Mesenchymal stem cell (in vitro differentiated cells and primary cell): Measurements from ENCODE around the gene MAT1A.
"Not testable (repeated sequence)": the region's sequence is repeated elsewhere in the genome, so short reads cannot be mapped to it uniquely, and the experiment has no call there.

Source experiments
- DNase-seq: peaks from one replicate; pipeline ENCODE4 v3.0.0-alpha.2; 2013
- H2AFZ ChIP-seq: one replicate; pipeline ENCODE4 v1.6.1; 2013; ENCODE audit warnings: low read depth, mild to moderate bottlenecking, control low read depth, inconsistent platforms, low read length, moderate library complexity
- H2AK5ac ChIP-seq: 2 replicates; pipeline ENCODE4 v1.6.1; 2013; ENCODE audit warnings: low read length, moderate library complexity, mild to moderate bottlenecking, inconsistent platforms; ENCODE audit not compliant: severe bottlenecking
- H2BK120ac ChIP-seq: one replicate; pipeline ENCODE4 v1.6.1; 2013; ENCODE audit warnings: low read depth, mild to moderate bottlenecking, inconsistent platforms, low read length, moderate library complexity
- H2BK12ac ChIP-seq, 2 experiments: one replicate each; pipeline ENCODE4 v1.6.1; 2013; ENCODE audit warnings: inconsistent platforms in 2 of 2, low read length in 2 of 2, mild to moderate bottlenecking in 2 of 2, moderate library complexity in 2 of 2, control low read depth in 1 of 2
- H2BK15ac ChIP-seq: one replicate; pipeline ENCODE4 v1.6.1; 2013; ENCODE audit warnings: mild to moderate bottlenecking, low read depth, inconsistent platforms; ENCODE audit not compliant: poor library complexity, severe bottlenecking
- H2BK5ac ChIP-seq: 2 replicates; pipeline ENCODE4 v1.6.1; 2013; ENCODE audit warnings: low read depth, mild to moderate bottlenecking, low read length, control low read depth, inconsistent platforms; ENCODE audit not compliant: poor library complexity, severe bottlenecking
- H3K14ac ChIP-seq, 2 experiments: one replicate each; pipeline ENCODE4 v1.6.1; 2013; ENCODE audit warnings: inconsistent platforms in 2 of 2, low read length in 2 of 2, control low read depth in 1 of 2, mild to moderate bottlenecking in 1 of 2, moderate library complexity in 1 of 2
- H3K18ac ChIP-seq, 2 experiments: one replicate each; pipeline ENCODE4 v1.6.1; 2013; ENCODE audit warnings: inconsistent platforms in 2 of 2, low read length in 2 of 2, control low read depth in 1 of 2, low read depth in 1 of 2, mild to moderate bottlenecking in 1 of 2
- H3K23ac ChIP-seq, 2 experiments: one replicate each; pipeline ENCODE4 v1.6.1; 2013; ENCODE audit warnings: inconsistent platforms in 2 of 2, low read length in 2 of 2, mild to moderate bottlenecking in 2 of 2, moderate library complexity in 2 of 2, control low read depth in 1 of 2
- H3K27ac ChIP-seq: 2 replicates; pipeline ENCODE4 v1.5.1; 2013; ENCODE audit warnings: mild to moderate bottlenecking, moderate library complexity, low read length, control low read depth, inconsistent platforms; ENCODE audit not compliant: poor library complexity, severe bottlenecking
- H3K27me3 ChIP-seq, 2 experiments: 2 replicates each; pipeline versions ENCODE4 v1.6.1 to v1.7.0; 2013; ENCODE audit warnings: low read length in 2 of 2, mild to moderate bottlenecking in 2 of 2, moderate library complexity in 2 of 2, control low read depth in 1 of 2, inconsistent platforms in 1 of 2; ENCODE audit not compliant: control insufficient read depth in 1 of 2, insufficient read depth in 1 of 2
- H3K36me3 ChIP-seq, 2 experiments: 2 replicates each; pipeline versions ENCODE4 v1.6.1 to v1.7.0; 2013; ENCODE audit warnings: low read length in 2 of 2, control low read depth in 1 of 2, inconsistent platforms in 1 of 2, low read depth in 1 of 2, mild to moderate bottlenecking in 1 of 2; ENCODE audit not compliant: insufficient read depth in 2 of 2, control insufficient read depth in 1 of 2
- H3K4ac ChIP-seq, 2 experiments: one replicate each; pipeline ENCODE4 v1.6.1; 2013; ENCODE audit warnings: inconsistent platforms in 2 of 2, low read length in 2 of 2, mild to moderate bottlenecking in 2 of 2, moderate library complexity in 2 of 2, control low read depth in 1 of 2, low read depth in 1 of 2
- H3K4me1 ChIP-seq: 2 replicates; pipeline ENCODE4 v1.6.1; 2013; ENCODE audit warnings: low read depth, low read length, control low read depth; ENCODE audit not compliant: control insufficient read depth, insufficient read depth
- H3K4me2 ChIP-seq: 2 replicates; pipeline ENCODE4 v1.6.1; 2013; ENCODE audit warnings: low read length, mild to moderate bottlenecking, inconsistent platforms; ENCODE audit not compliant: poor library complexity, severe bottlenecking
- H3K4me3 ChIP-seq, 2 experiments: 2 replicates each; pipeline versions ENCODE4 v1.5.1 to v1.7.0; 2013; ENCODE audit warnings: low read length in 2 of 2, mild to moderate bottlenecking in 2 of 2, control low read depth in 1 of 2, low read depth in 1 of 2; ENCODE audit not compliant: insufficient read depth in 1 of 2
- H3K79me1 ChIP-seq: replicated peaks from 2 replicates; pipeline ENCODE4 v1.6.1; 2013; ENCODE audit warnings: mild to moderate bottlenecking, control low read depth, low read length, inconsistent platforms; ENCODE audit not compliant: poor library complexity, severe bottlenecking
- H3K9ac ChIP-seq: 2 replicates; pipeline ENCODE4 v1.7.0; 2013; ENCODE audit warnings: mild to moderate bottlenecking, low read length, moderate library complexity
- H3K9me3 ChIP-seq: 2 replicates; pipeline ENCODE4 v1.7.0; 2013; ENCODE audit warnings: mild to moderate bottlenecking, low read length; ENCODE audit not compliant: control insufficient read depth
- H4K8ac ChIP-seq: one replicate; pipeline ENCODE4 v1.6.1; 2013; ENCODE audit warnings: inconsistent platforms, mild to moderate bottlenecking, low read length, moderate library complexity
- H4K91ac ChIP-seq: one replicate; pipeline ENCODE4 v1.6.1; 2013; ENCODE audit warnings: mild to moderate bottlenecking, low read length, inconsistent platforms
- WGBS: methylation state at CpG from one replicate; pipeline ENCODE4 v1.1.7; 2013; ENCODE audit warnings: mixed read lengths; 5-methylcytosine and 5-hydroxymethylcytosine counted together

Gene MAT1A

DNA sequence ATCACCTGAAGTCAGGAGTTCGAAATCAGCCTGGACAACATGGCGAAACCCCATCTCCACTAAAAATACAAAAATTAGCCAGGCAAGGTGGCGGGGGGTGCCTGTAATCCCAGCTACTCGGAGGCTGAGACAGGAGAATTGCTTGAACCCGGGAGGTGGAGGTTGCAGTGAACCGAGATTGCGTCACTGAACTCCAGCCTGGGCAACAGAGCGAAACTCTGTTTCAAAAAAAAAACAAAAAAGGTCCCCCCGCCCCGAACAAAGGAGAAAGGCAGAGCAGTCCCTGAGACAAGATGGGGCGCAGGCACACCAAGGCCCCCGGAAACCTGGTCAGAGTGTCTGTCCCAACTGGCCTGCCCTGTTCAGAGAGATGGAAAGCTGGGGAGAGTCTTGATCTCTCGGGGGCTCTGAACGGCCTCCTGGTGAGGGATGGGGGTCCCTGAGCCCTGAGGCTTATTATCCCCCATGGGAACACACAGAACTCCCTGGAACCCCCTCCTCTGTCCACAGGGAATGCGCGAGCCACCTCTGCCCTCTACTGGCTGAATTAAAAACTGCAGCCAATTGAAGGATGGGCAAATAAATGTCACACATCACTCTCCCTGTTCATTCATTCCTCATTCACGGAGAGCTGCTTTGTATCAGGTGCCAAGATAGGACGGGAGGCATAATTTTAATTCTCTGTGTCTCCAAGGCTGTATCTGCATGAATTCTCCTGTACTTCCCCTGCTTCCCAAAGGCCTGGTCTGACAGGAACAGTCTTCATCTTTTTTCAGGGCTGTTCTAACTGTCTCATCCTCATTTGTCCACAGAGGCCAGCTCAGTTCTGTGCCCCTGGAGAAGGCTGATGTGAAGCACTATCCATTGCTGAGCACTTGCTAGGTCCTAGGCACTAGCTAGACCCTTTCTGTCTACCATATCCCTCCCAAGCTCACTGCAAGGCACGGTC lies 28.9 kb downstream of the MAT1A start:
- WGBS: 56% methylated on average over 19 of the region's 19 CpGs
- no peak overlapping the region for H3K4me2 ChIP-seq
- no peak overlapping the region for H2BK12ac ChIP-seq
- H2BK15ac ChIP-seq: no peak overlapping the region
- H3K9ac ChIP-seq: no peak overlapping the region
- no peak overlapping the region for H2AFZ ChIP-seq
- no peak overlapping the region for H3K23ac ChIP-seq
- H2AK5ac ChIP-seq: no peak overlapping the region
- H2BK120ac ChIP-seq: no peak overlapping the region
- H3K18ac ChIP-seq: no peak overlapping the region
- no peak overlapping the region for H4K91ac ChIP-seq
- no peaks in the 10 kb centered on the region for H3K79me1 ChIP-seq
- H3K27me3 ChIP-seq: peaks cover 21 to 31% of the 10 kb centered on the region in 2 experiments
- DNase-seq: peak; percentile 30
- no peak overlapping the region for H3K27ac ChIP-seq
- no peak overlapping the region for H4K8ac ChIP-seq
- H3K4me1 ChIP-seq: peaks cover 1% of the 10 kb centered on the region
- H3K14ac ChIP-seq: no peak overlapping the region
- peaks cover 4% of the 10 kb centered on the region for H3K9me3 ChIP-seq
- no peak overlapping the region for H2BK5ac ChIP-seq
- H3K4me3 ChIP-seq: no peak overlapping the region
- H3K4ac ChIP-seq: no peak overlapping the region
- H3K36me3 ChIP-seq: no peaks in the 10 kb centered on the region

DNA sequence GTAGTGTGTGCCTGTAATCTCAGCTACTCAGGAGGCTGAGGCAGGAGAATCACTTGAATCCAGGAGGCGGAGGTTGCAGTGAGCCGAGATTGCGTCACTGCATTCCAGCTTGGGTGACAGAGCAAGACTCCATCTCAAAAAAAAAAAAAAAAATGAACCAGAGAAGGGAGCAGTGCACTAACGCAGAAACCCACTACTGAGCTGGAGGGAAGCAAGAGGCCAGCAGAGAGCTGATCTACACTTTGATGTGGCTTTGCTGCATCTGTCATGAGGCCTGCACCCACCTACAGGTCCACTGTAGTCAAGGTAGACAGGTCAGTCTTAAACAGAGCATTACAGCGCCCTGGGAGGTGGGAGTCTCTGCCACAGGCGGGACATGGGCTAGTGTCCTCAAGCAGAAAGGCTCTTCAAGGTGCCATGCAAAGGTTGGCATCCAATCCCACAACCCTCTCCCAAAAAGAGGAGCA lies 30.0 kb downstream of the MAT1A start:
- Histone ChIP-seq H4K8ac (no peak overlapping the region), H2BK5ac (no peak overlapping the region), H3K23ac (no peak overlapping the region), H3K79me1 (no peaks in the 10 kb centered on the region), H2AK5ac (no peak overlapping the region), H3K4ac (no peak overlapping the region), H3K4me3 (no peak overlapping the region), H3K27me3 (peaks cover 23 to 29% of the 10 kb centered on the region in 2 experiments), H3K4me1 (peaks cover 1% of the 10 kb centered on the region), H2BK120ac (no peak overlapping the region), H2AFZ (no peak overlapping the region), H3K4me2 (no peak overlapping the region), H2BK12ac (no peak overlapping the region), H4K91ac (no peak overlapping the region), H3K9me3 (peaks cover 4% of the 10 kb centered on the region), H3K14ac (no peak overlapping the region), H3K36me3 (no peaks in the 10 kb centered on the region), H3K18ac (no peak overlapping the region), H2BK15ac (no peak overlapping the region), H3K9ac (no peak overlapping the region), H3K27ac (no peak overlapping the region)
- no peak for DNase-seq
- 82% methylated on average over 6 of the region's 6 CpGs for WGBS

DNA sequence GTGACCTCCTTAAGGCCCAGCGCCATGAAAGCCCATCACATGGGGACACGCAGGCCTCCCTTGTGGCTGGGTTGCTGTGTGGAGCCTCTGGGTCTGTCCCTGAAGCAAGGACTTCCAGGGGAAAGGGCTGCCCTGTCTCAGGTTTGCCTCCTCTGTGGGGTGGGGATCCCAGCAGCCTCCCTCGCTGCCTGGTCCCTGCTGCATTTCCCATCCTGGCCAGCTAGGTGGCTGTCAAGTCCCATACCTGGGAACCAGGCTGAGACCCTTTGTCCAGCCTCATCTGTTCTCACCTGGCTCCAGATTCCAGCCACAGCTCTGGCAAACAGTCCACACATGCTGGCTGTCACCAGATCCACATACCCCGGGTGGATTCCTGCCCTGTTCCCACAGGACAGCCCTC lies 32.7 kb downstream of the MAT1A start:
- H3K14ac ChIP-seq, H3K27ac ChIP-seq, H2BK15ac ChIP-seq, H3K79me1 ChIP-seq, H3K4ac ChIP-seq, H2BK12ac ChIP-seq, H4K91ac ChIP-seq, H3K18ac ChIP-seq, H2BK120ac ChIP-seq, H4K8ac ChIP-seq, H3K4me3 ChIP-seq, H2BK5ac ChIP-seq, DNase-seq, H3K4me2 ChIP-seq, H3K9me3 ChIP-seq, H2AK5ac ChIP-seq, H2AFZ ChIP-seq, H3K4me1 ChIP-seq, H3K36me3 ChIP-seq, H3K9ac ChIP-seq: not testable (repeated sequence)
- 19% methylated on average over 4 of the region's 4 CpGs for WGBS
- Histone ChIP-seq H3K27me3 (peaks cover 33 to 38% of the 10 kb centered on the region in 2 experiments), H3K23ac (peak overlapping the region in 1 of 2 experiments; percentile 31)

DNA sequence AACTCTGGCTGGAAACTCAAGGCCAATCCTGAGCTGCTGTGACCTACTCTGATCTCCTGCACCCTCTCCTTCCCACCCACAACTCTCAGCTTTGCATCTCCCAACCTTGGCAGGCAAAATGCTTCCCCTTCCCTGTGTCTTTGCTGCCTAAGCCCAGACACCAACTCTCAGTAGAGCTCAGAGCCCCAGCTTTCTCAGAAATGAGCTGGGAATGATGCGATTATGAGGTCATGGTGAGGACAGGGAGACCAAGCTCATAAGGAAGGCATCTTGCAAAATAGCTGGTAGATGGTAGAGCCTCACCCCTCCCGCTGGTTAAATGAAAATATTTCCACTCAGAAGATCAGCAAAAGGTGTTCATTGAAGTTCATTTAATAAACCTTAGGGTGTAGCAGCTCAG lies 34.7 kb downstream of the MAT1A start:
- no CpG with 5 or more reads among the region's 2 CpGs for WGBS
- H3K36me3 ChIP-seq, H3K14ac ChIP-seq, H2BK12ac ChIP-seq, H3K79me1 ChIP-seq, H3K27ac ChIP-seq, H4K8ac ChIP-seq, H3K4me2 ChIP-seq, H3K9me3 ChIP-seq, H3K18ac ChIP-seq, H3K4me3 ChIP-seq, H2AFZ ChIP-seq, DNase-seq, H4K91ac ChIP-seq, H3K9ac ChIP-seq, H2BK5ac ChIP-seq, H2BK15ac ChIP-seq, H2BK120ac ChIP-seq, H3K23ac ChIP-seq, H3K4me1 ChIP-seq, H2AK5ac ChIP-seq, H3K4ac ChIP-seq: not testable (repeated sequence)
- H3K27me3 ChIP-seq: peaks cover 22 to 31% of the 10 kb centered on the region in 2 experiments
